ENCODE measurements around the gene DNAJC13.

GRCh38 chr3:132503559-132503958, 86.3 kb downstream of the DNAJC13 start:
- TF ChIP-seq CTCF (IDR thresholded peaks at IDR 0.05) (no peak), POLR2A (IDR thresholded peaks at IDR 0.05) (no peak), POLR2AphosphoS5 (IDR thresholded peaks at IDR 0.05) (no peak), EP300 (IDR thresholded peaks at IDR 0.05) (no peak)

Measured in sigmoid colon (tissue), 4 donors.